Smooth muscle cell (in vitro differentiated cells): ENCODE results near the gene ARMS2. TPM values are rescaled to one million over a fixed set of nuclear protein-coding genes. Genes with fewer than 3 reads are reported as not detected.

Experiments
- DNase-seq: peaks from one replicate; lab custom pipeline; 2025; ENCODE audit not compliant: unreplicated experiment; lab: John Stamatoyannopoulos, UW
- H2AFZ ChIP-seq: fragments of 200-600 bp; sonication (generic); 2 replicates; pipeline ENCODE4 v1.6.0; 2016; ENCODE audit warnings: antibody characterized with exemption, low read depth, mild to moderate bottlenecking
- H3F3A ChIP-seq: fragments of 200-600 bp; sonication (generic); 2 replicates; pipeline ENCODE4 v1.6.0; 2017; ENCODE audit warnings: antibody characterized with exemption, low read depth
- H3K27ac ChIP-seq: fragments of 200-600 bp; sonication (generic); 2 replicates; pipeline ENCODE4 v1.5.1; 2016; ENCODE audit warnings: low read depth, mild to moderate bottlenecking
- H3K27me3 ChIP-seq: fragments of 200-600 bp; sonication (generic); 2 replicates; pipeline ENCODE4 v1.6.1; 2016; ENCODE audit warnings: low read depth, mild to moderate bottlenecking
- H3K36me3 ChIP-seq: fragments of 200-600 bp; sonication (generic); 2 replicates; pipeline ENCODE4 v1.5.1; 2016; ENCODE audit warnings: low read depth
- H3K4me1 ChIP-seq: fragments of 200-600 bp; sonication (generic); 2 replicates; pipeline ENCODE4 v1.5.1; 2016; ENCODE audit warnings: low read depth
- H3K4me2 ChIP-seq: fragments of 200-600 bp; sonication (generic); 2 replicates; pipeline ENCODE4 v1.6.0; 2016; ENCODE audit warnings: mild to moderate bottlenecking
- H3K4me3 ChIP-seq: fragments of 200-600 bp; sonication (generic); 2 replicates; pipeline ENCODE4 v1.5.1; 2016; ENCODE audit warnings: mild to moderate bottlenecking
- H3K79me2 ChIP-seq: fragments of 200-600 bp; sonication (generic); 2 replicates; pipeline ENCODE4 v1.6.0; 2016; ENCODE audit warnings: low read depth, mild to moderate bottlenecking
- H3K9ac ChIP-seq: fragments of 200-600 bp; sonication (generic); 2 replicates; pipeline ENCODE4 v1.6.0; 2016; ENCODE audit warnings: low read depth
- H3K9me3 ChIP-seq: fragments of 200-600 bp; sonication (generic); replicated peaks from 2 replicates; pipeline ENCODE4 v1.5.1; 2016; ENCODE audit warnings: low read depth
- H4K20me1 ChIP-seq: fragments of 200-600 bp; sonication (generic); 2 replicates; pipeline ENCODE4 v1.6.0; 2016; ENCODE audit warnings: low read depth
- WGBS: methylation state at CpG from one replicate; pipeline ENCODE4 v1.1.7; 2016; ENCODE audit warnings: low lambda C conversion rate; 5-methylcytosine and 5-hydroxymethylcytosine counted together
- polyA plus RNA-seq: library from polyadenylated mRNA; unstranded; fragments of >200 nt; fragmentation: Nextera tagmentation; extraction: Ambion mirVana; gene quantifications from 2 replicates; pipeline ENCODE4 v1.2.1, GENCODE V29; 2016
- total RNA-seq: library from RNA; depleted of rRNA; stranded (reverse); fragments of >200 nt; gene quantifications from 2 replicates; pipeline ENCODE4 v1.2.3, GENCODE V29; 2014
- TF ChIP-seq, protein P1 (sequence below): fragments of 200-600 bp; sonication (generic); IDR thresholded peaks from 2 replicates; pipeline ENCODE4 v1.5.1; 2017; ENCODE audit warnings: borderline replicate concordance, mild to moderate bottlenecking, antibody characterized with exemption; ENCODE audit not compliant: insufficient read depth, poor library complexity, severe bottlenecking

ARMS2 gene
- total and polyA plus RNA-seq, 2 experiments from 2014 or later, result not detected

GRCh38 chr10:122448600-122448999 lies 5.9 kb upstream of the ARMS2 start:
- Histone ChIP-seq H4K20me1 (no peaks in the 10 kb centered on the region), H3K27me3 (no peaks in the 10 kb centered on the region), H2AFZ (no peak overlapping the region), H3K4me1 (no peaks in the 10 kb centered on the region), H3K27ac (no peak overlapping the region), H3K4me2 (no peak overlapping the region), H3K4me3 (no peak overlapping the region), H3K9ac (no peak overlapping the region), H3K79me2 (no peaks in the 10 kb centered on the region), H3K36me3 (no peaks in the 10 kb centered on the region), H3K9me3 (no peaks in the 10 kb centered on the region), H3F3A (no peaks in the 10 kb centered on the region)
- no peak for DNase-seq
- WGBS, result 91% methylated on average over 3 of the region's 3 CpGs
- TF ChIP-seq, protein P1, sequence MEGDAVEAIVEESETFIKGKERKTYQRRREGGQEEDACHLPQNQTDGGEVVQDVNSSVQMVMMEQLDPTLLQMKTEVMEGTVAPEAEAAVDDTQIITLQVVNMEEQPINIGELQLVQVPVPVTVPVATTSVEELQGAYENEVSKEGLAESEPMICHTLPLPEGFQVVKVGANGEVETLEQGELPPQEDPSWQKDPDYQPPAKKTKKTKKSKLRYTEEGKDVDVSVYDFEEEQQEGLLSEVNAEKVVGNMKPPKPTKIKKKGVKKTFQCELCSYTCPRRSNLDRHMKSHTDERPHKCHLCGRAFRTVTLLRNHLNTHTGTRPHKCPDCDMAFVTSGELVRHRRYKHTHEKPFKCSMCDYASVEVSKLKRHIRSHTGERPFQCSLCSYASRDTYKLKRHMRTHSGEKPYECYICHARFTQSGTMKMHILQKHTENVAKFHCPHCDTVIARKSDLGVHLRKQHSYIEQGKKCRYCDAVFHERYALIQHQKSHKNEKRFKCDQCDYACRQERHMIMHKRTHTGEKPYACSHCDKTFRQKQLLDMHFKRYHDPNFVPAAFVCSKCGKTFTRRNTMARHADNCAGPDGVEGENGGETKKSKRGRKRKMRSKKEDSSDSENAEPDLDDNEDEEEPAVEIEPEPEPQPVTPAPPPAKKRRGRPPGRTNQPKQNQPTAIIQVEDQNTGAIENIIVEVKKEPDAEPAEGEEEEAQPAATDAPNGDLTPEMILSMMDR, result no peak

- Histone ChIP-seq H3K79me2 (no peaks in the 10 kb centered on the region), H3F3A (no peaks in the 10 kb centered on the region), H3K36me3 (no peaks in the 10 kb centered on the region), H2AFZ (no peak overlapping the region), H3K4me2 (no peak overlapping the region), H3K27me3 (no peaks in the 10 kb centered on the region), H3K27ac (no peak overlapping the region), H3K9ac (no peak overlapping the region), H3K4me1 (no peaks in the 10 kb centered on the region), H4K20me1 (no peaks in the 10 kb centered on the region), H3K9me3 (no peaks in the 10 kb centered on the region), H3K4me3 (no peak overlapping the region)
- 96% methylated on average over 4 of the region's 4 CpGs for WGBS
- TF ChIP-seq, protein P1, result no peak
- no peak for DNase-seq
Measured at GRCh38 chr10:122449153-122449552, 5.3 kb upstream of the ARMS2 start.

GRCh38 chr10:122450353-122450990 lies 4.0 kb upstream of the ARMS2 start:
- 63% methylated on average over 14 of the region's 14 CpGs for WGBS
- no peak overlapping the region for H2AFZ ChIP-seq

More at GRCh38 chr10:122450353-122450990, 4.0 kb upstream of the ARMS2 start:
- H3K4me1 ChIP-seq, result no peaks in the 10 kb centered on the region
- H3F3A ChIP-seq, result no peaks in the 10 kb centered on the region
- no peaks in the 10 kb centered on the region for H3K27me3 ChIP-seq
- H3K4me2 ChIP-seq, result no peak overlapping the region
- DNase-seq, result no peak
- H3K27ac ChIP-seq, result no peak overlapping the region
- H4K20me1 ChIP-seq, result no peaks in the 10 kb centered on the region
- TF ChIP-seq, protein P1, result no peak
- no peaks in the 10 kb centered on the region for H3K9me3 ChIP-seq
- H3K4me3 ChIP-seq, result no peak overlapping the region
- no peak overlapping the region for H3K9ac ChIP-seq
- no peaks in the 10 kb centered on the region for H3K79me2 ChIP-seq
- H3K36me3 ChIP-seq, result no peaks in the 10 kb centered on the region
